Colonic mucosa (tissue), 4 donors: Measurements from ENCODE around the gene USP20. TPM values are rescaled to one million over a fixed set of nuclear protein-coding genes. Genes with fewer than 3 reads are reported as not detected.

Experiments used
- DNase-seq: peaks from one replicate; pipeline ENCODE4 v3.0.0-alpha.2; 2020
- H3K27ac ChIP-seq: fragments of 200-600 bp; one replicate; pipeline ENCODE4 v1.8.0; 2021
- H3K27me3 ChIP-seq: fragments of 200-600 bp; one replicate; pipeline ENCODE4 v1.8.0; 2021
- H3K36me3 ChIP-seq: fragments of 200-600 bp; one replicate; pipeline ENCODE4 v1.8.0; 2021
- H3K4me1 ChIP-seq: fragments of 200-600 bp; one replicate; pipeline ENCODE4 v1.8.0; 2021; ENCODE audit warnings: mild to moderate bottlenecking
- H3K4me3 ChIP-seq: fragments of 200-600 bp; one replicate; pipeline ENCODE4 v1.8.0; 2021
- H3K9ac ChIP-seq, 2 donors: one replicate each; pipeline ENCODE4 v1.7.0; 2013; ENCODE audit warnings: control low read depth in 2 of 2, low read depth in 2 of 2, low read length in 2 of 2
- H3K9me3 ChIP-seq: fragments of 200-600 bp; one replicate; pipeline ENCODE4 v1.8.0; 2021
- intact Hi-C: fragments of 100-400 bp; cut with DNase I; formaldehyde crosslinking; loops from one replicate; pipeline ENCODE4 v1.14.1; 2022
- total RNA-seq, 2 donors: library from RNA; stranded (reverse); fragmentation: NEBNext Ultra II Directional in 1 of 2; extraction: Animal tissue kit (Norgen Biotek cat#: 25700) in 1 of 2; gene quantifications; one replicate each; pipeline ENCODE4 v1.2.1, GENCODE V29; 2021
- TF ChIP-seq, protein P1 (sequence below): fragments of 200-600 bp; IDR thresholded peaks from one replicate; pipeline ENCODE4 v1.8.0; 2022; ENCODE audit warnings: antibody characterized with exemption, mild to moderate bottlenecking
- donor health status: healthy.
- donor health status: DM: no; HTN: no; CAD: no.
- donor health status: DM: no; HTN: no; CAD: no.

USP20 gene
- total RNA-seq, 2 donors from 2014 or later = 14.7 to 20.0 TPM

- Histone ChIP-seq H3K4me1 (peaks cover 7% of the 10 kb centered on the region), H3K9ac (no peak overlapping the region), H3K4me3 (no peak overlapping the region), H3K9me3 (no peaks in the 10 kb centered on the region), H3K27me3 (no peaks in the 10 kb centered on the region), H3K27ac (no peak overlapping the region), H3K36me3 (no peaks in the 10 kb centered on the region)
- TF ChIP-seq, protein P1, sequence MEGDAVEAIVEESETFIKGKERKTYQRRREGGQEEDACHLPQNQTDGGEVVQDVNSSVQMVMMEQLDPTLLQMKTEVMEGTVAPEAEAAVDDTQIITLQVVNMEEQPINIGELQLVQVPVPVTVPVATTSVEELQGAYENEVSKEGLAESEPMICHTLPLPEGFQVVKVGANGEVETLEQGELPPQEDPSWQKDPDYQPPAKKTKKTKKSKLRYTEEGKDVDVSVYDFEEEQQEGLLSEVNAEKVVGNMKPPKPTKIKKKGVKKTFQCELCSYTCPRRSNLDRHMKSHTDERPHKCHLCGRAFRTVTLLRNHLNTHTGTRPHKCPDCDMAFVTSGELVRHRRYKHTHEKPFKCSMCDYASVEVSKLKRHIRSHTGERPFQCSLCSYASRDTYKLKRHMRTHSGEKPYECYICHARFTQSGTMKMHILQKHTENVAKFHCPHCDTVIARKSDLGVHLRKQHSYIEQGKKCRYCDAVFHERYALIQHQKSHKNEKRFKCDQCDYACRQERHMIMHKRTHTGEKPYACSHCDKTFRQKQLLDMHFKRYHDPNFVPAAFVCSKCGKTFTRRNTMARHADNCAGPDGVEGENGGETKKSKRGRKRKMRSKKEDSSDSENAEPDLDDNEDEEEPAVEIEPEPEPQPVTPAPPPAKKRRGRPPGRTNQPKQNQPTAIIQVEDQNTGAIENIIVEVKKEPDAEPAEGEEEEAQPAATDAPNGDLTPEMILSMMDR = no peak
- intact Hi-C loops = loop anchor here (10.0 kb wide), 1 partner anchor 353 kb away; no protein-coding TSS in a partner anchor
- DNase-seq = no peak
Observed at GRCh38 chr9:129881547-129882324, 46.5 kb downstream of the USP20 start.

DNA sequence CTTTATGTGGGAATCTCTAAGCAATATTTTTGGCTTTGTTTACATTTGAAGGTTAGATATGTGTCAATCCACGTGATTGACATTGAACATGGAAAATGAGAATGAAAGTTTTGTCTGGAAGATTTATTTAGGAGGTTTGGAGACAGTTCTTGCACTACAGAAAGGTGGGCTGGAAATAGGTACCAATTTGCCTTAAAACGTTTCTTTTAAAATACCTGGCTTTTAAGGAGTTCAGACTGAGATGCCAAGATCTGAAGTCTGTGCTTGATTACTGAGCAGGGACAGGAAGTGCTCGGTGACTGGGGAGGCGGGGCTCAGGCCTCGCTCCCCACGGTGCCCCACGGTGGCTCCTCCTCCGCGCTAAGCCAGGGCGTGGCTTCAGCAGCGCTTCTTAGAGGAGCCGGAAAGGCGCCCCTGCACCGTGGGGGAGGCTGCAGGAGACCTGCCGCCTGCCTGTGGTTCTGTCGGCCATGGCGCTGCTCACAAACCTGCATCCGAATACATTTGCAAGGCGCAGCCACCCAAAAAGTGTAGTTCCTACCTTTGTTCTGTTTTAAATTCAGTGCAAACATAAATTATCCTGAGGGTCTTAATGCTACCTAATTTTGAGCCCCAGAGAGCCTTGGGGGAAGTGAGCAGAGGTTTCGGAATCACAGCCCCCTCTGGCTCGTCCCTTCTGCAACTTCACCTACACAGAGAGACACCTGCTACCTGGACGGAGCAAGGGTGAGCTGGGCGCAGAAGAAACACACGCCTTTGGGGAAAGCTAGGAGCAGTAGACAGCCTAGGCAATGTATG, 49.2 kb downstream of the USP20 start:
- intact Hi-C loops = loop anchor here (5.0 to 10.0 kb wide), 3 partner anchors 158 to 350 kb away; partner anchors contain the start of gene FNBP1

GRCh38 chr9:129885018-129885669, 49.9 kb downstream of the USP20 start:
- peak overlapping the region; percentile 34 for H3K4me3 ChIP-seq
- TF ChIP-seq, protein P1 = no peak

More for the DNA sequence above, 49.2 kb downstream of the USP20 start:
- Histone ChIP-seq H3K27me3 (no peaks in the 10 kb centered on the region), H3K27ac (peak overlapping the region; percentile 81), H3K4me3 (peak overlapping the region; percentile 34), H3K4me1 (peaks cover 7% of the 10 kb centered on the region), H3K36me3 (no peaks in the 10 kb centered on the region), H3K9ac (peak overlapping the region; percentile 57 to 93), H3K9me3 (no peaks in the 10 kb centered on the region)
- TF ChIP-seq, protein P1 = no peak
- peak; percentile 96 for DNase-seq

GRCh38 chr9:129885670-129886106, 50.4 kb downstream of the USP20 start:
- TF ChIP-seq, protein P1 = peak; percentile 91
- Histone ChIP-seq H3K9me3 (no peaks in the 10 kb centered on the region), H3K27me3 (no peaks in the 10 kb centered on the region), H3K4me1 (peaks cover 7% of the 10 kb centered on the region), H3K4me3 (peak overlapping the region; percentile 34), H3K27ac (peak overlapping the region; percentile 81), H3K36me3 (no peaks in the 10 kb centered on the region), H3K9ac (peak overlapping the region; percentile 57 to 93)
- peak; percentile 97 for DNase-seq
- intact Hi-C loops = loop anchor here (5.0 to 10.0 kb wide), 3 partner anchors 157 to 349 kb away; partner anchors contain the start of gene FNBP1

More at GRCh38 chr9:129885018-129885669, 49.9 kb downstream of the USP20 start:
- H3K27ac ChIP-seq = peak overlapping the region; percentile 81
- no peaks in the 10 kb centered on the region for H3K27me3 ChIP-seq
- no peaks in the 10 kb centered on the region for H3K9me3 ChIP-seq
- intact Hi-C loops = loop anchor here (5.0 to 10.0 kb wide), 3 partner anchors 157 to 350 kb away; partner anchors contain the start of gene FNBP1
- peak overlapping the region; percentile 57 to 93 for H3K9ac ChIP-seq
- DNase-seq = peak; percentile 68
- peaks cover 7% of the 10 kb centered on the region for H3K4me1 ChIP-seq
- H3K36me3 ChIP-seq = no peaks in the 10 kb centered on the region
